Mucosa of descending colon (tissue), 3 donors: Measurements from ENCODE around the gene IPO13. TPM values are rescaled to one million over a fixed set of nuclear protein-coding genes. Genes with fewer than 3 reads are reported as not detected.

Experiments used
- ATAC-seq: fragments of 200-7000 bp; cut with Tn5 transposase; one replicate; pipeline ENCODE4 v1.9.1; 2020; ENCODE audit warnings: mild to moderate bottlenecking, moderate library complexity
- DNase-seq, 3 donors: peaks; one replicate each; pipeline ENCODE4 v3.0.0-alpha.2; 2020
- H3K36me3 ChIP-seq: fragments of 200-600 bp; one replicate; pipeline ENCODE4 v1.8.0; 2021; ENCODE audit warnings: low read depth, mild to moderate bottlenecking
- H3K4me1 ChIP-seq: fragments of 200-600 bp; one replicate; pipeline ENCODE4 v1.8.0; 2021; ENCODE audit warnings: low read depth, mild to moderate bottlenecking
- H3K4me3 ChIP-seq: fragments of 200-600 bp; one replicate; pipeline ENCODE4 v1.8.0; 2021; ENCODE audit warnings: mild to moderate bottlenecking
- H3K9me3 ChIP-seq: fragments of 200-600 bp; one replicate; pipeline ENCODE4 v1.8.0; 2021; ENCODE audit warnings: mild to moderate bottlenecking
- intact Hi-C, 2 donors: fragments of 100-400 bp; cut with DNase I in 1 of 2; cut with micrococcal nuclease in 1 of 2; formaldehyde crosslinking; loops; one replicate each; pipeline versions ENCODE4 v1.11.0 to v1.11.1; 2022; cut with DNase I, micrococcal nuclease
- total RNA-seq, 3 donors: library from RNA; stranded (reverse); fragmentation: NEBNext Ultra II Directional in 2 of 3; extraction: Animal tissue kit (Norgen Biotek cat#: 25700) in 2 of 3; gene quantifications; one replicate each; pipeline versions ENCODE4 v1.2.1 to v1.2.4, GENCODE V29; 2021 to 2023
- TF ChIP-seq, protein P1 (sequence below): fragments of 200-600 bp; IDR thresholded peaks from one replicate; pipeline ENCODE4 v1.8.0; 2022; ENCODE audit warnings: antibody characterized with exemption, mild to moderate bottlenecking
- donor health status: DM: no; HTN: no; CAD: no; lungs with moderate emphysema.
- donor health status: DM: no; HTN: no; CAD: no.
- donor health status: DM: no; HTN: yes; CAD: no.

IPO13 gene
- total RNA-seq, 3 donors from 2014 or later: 21.5 to 32.6 (median 22.3) TPM

DNA sequence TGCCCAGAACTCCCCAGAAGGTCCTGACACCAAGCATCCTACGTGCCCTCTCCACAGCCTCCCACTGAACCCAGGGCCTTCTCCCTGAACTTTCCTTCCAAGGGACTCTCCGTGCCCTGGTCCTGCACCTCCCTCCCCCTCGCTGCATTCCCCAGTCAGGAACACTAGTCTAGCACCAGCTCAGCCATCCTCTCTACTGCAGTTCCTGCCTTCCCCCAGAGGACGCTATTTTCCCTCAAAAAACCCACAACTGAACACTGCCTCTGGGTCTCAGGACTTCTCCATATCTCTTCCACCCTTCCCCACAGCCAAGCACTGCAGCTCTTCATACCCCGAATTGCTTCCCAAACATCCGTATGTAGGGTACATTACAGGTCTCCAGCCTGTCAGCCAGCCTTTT is 25.7 kb upstream of the IPO13 start:
- intact Hi-C loops: no loop called here
- H3K4me3 ChIP-seq: no peak overlapping the region
- ATAC-seq (no peak), DNase-seq (no peak)
- TF ChIP-seq, protein P1, sequence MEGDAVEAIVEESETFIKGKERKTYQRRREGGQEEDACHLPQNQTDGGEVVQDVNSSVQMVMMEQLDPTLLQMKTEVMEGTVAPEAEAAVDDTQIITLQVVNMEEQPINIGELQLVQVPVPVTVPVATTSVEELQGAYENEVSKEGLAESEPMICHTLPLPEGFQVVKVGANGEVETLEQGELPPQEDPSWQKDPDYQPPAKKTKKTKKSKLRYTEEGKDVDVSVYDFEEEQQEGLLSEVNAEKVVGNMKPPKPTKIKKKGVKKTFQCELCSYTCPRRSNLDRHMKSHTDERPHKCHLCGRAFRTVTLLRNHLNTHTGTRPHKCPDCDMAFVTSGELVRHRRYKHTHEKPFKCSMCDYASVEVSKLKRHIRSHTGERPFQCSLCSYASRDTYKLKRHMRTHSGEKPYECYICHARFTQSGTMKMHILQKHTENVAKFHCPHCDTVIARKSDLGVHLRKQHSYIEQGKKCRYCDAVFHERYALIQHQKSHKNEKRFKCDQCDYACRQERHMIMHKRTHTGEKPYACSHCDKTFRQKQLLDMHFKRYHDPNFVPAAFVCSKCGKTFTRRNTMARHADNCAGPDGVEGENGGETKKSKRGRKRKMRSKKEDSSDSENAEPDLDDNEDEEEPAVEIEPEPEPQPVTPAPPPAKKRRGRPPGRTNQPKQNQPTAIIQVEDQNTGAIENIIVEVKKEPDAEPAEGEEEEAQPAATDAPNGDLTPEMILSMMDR: no peak
- H3K4me1 ChIP-seq: no peaks in the 10 kb centered on the region
- H3K36me3 ChIP-seq: no peaks in the 10 kb centered on the region
- no peaks in the 10 kb centered on the region for H3K9me3 ChIP-seq

DNA sequence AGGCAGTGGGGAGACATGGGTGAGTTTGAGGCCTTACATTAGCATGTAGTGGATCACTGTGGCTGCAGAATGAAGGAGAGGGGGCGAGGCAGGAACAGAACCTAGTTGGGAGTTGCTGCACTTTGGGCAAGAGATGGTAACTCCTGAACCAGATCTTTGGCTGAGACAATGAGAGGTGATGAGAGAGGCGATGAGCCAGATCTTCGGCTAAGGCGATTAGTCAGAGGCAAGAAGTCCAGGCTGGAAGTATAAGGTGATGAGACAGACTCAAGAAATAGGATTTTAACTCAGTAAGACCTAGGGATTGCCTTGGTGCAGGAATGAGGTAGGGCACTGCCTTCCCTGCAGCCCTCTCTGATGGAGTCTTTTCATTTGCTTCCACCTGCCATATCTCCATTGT is 22.2 kb upstream of the IPO13 start:
- TF ChIP-seq, protein P1: no peak
- no peak for ATAC-seq
- no peaks in the 10 kb centered on the region for H3K9me3 ChIP-seq
- H3K4me3 ChIP-seq: no peak overlapping the region
- H3K36me3 ChIP-seq: no peaks in the 10 kb centered on the region
- no peaks in the 10 kb centered on the region for H3K4me1 ChIP-seq
- no peak for DNase-seq
- intact Hi-C loops: no loop called here

DNA sequence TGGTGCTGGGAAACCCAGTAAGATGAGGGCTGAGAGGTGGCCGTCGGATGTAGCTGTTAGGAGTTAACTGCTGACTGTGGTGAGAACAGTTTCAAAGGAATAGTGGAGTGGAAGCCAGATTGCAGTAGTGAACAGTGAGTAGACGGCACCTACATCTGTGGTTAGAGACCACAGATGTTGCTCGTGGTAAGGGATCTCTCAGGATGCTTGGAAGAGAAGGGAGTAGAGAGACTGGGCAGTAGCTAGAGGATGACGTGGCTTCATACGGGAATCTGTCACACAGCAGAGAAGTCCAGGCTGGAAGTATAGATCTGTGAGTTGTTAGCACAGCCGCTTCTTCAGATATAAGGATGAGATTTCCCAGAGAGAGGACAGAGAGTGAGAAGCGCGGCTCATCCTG is 20.9 kb upstream of the IPO13 start:
- Histone ChIP-seq H3K36me3 (no peaks in the 10 kb centered on the region), H3K4me1 (no peaks in the 10 kb centered on the region), H3K9me3 (no peaks in the 10 kb centered on the region), H3K4me3 (no peak overlapping the region)
- intact Hi-C loops: no loop called here
- TF ChIP-seq, protein P1: no peak
- ATAC-seq (no peak), DNase-seq (no peak)

DNA sequence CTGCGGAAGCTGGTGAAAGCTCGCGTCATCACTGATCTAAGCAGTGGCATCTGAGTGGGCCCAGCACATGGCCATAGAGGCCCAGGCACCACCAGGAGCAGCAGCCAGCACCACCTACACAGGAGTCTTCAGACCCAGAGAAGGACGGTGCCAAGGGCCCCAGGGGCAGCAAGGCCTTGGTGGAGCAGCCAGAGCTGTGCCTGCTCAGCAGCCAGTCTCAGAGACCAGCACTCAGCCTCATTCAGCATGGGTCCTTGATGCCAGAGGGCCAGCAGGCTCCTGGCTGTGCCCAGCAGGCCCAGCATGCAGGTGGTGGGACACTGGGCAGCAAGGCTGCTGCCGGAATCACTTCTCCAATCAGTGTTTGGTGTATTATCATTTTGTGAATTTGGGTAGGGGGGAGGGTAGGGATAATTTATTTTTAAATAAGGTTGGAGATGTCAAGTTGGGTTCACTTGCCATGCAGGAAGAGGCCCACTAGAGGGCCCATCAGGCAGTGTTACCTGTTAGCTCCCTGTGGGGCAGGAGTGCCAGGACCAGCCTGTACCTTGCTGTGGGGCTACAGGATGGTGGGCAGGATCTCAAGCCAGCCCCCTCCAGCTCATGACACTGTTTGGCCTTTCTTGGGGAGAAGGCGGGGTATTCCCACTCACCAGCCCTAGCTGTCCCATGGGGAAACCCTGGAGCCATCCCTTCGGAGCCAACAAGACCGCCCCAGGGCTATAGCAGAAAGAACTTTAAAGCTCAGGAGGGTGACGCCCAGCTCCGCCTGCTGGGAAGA is 16.4 kb upstream of the IPO13 start:
- ATAC-seq: no peak

DNA sequence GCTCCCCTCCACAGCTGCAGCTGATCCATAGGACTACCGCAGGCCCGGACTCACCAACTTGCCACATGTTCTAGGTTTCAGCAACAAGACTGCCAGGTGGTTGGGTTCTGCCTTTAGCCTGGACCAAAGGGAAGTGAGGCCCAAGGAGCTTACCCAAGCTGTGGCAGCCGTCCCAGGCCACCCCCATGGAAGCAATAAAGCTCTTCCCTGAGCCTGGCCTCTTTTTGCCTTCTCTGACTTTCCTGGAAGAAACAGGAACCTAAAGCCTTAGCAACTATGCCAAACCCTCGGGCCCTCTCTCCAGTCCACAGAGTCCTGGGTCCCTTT is 15.8 kb upstream of the IPO13 start:
- H3K9me3 ChIP-seq: no peaks in the 10 kb centered on the region
- H3K4me1 ChIP-seq: peaks cover 20% of the 10 kb centered on the region
- H3K4me3 ChIP-seq: no peak overlapping the region
- H3K36me3 ChIP-seq: no peaks in the 10 kb centered on the region
- TF ChIP-seq, protein P1: no peak
- no peak for ATAC-seq
- no peak for DNase-seq
- intact Hi-C loops: no loop called here

More for the DNA sequence above, 16.4 kb upstream of the IPO13 start:
- DNase-seq: peak in 1 of 3 donors; percentile 43
- no peak overlapping the region for H3K4me3 ChIP-seq
- H3K36me3 ChIP-seq: no peaks in the 10 kb centered on the region
- H3K4me1 ChIP-seq: peaks cover 19% of the 10 kb centered on the region
- TF ChIP-seq, protein P1: peak; percentile 38
- no peaks in the 10 kb centered on the region for H3K9me3 ChIP-seq
- intact Hi-C loops: no loop called here
